Liver (tissue), 9 donors: Measurements from ENCODE around the gene ATP5F1D. TPM values are rescaled to one million over a fixed set of nuclear protein-coding genes. Genes with fewer than 3 reads are reported as not detected.

Experiments used
- DNase-seq: peaks from one replicate; pipeline ENCODE4 v3.0.0-alpha.2; 2017; ENCODE audit warnings: low spot score
- H3K27ac ChIP-seq, 2 donors: one replicate each; pipeline ENCODE4 v1.7.0; 2013; ENCODE audit warnings: inconsistent platforms in 2 of 2, low read length in 2 of 2, control low read depth in 1 of 2, low read depth in 1 of 2, mild to moderate bottlenecking in 1 of 2
- H3K27me3 ChIP-seq, 4 donors: one replicate each; pipeline versions ENCODE4 v1.6.1 to v1.7.0; 2013; ENCODE audit warnings: low read length in 3 of 4, inconsistent platforms in 1 of 4, mild to moderate bottlenecking in 1 of 4, moderate library complexity in 1 of 4; ENCODE audit not compliant: control insufficient read depth in 4 of 4, insufficient read depth in 4 of 4
- H3K36me3 ChIP-seq, 4 donors: one replicate each; pipeline versions ENCODE4 v1.6.1 to v1.7.0; 2013; ENCODE audit warnings: low read length in 3 of 4, mild to moderate bottlenecking in 3 of 4, low read depth in 1 of 4, moderate library complexity in 1 of 4; ENCODE audit not compliant: control insufficient read depth in 4 of 4, insufficient read depth in 3 of 4
- H3K4me1 ChIP-seq, 4 donors: one replicate each; pipeline versions ENCODE4 v1.6.1 to v1.7.0; 2013; ENCODE audit warnings: low read length in 3 of 4, mild to moderate bottlenecking in 3 of 4, moderate library complexity in 1 of 4; ENCODE audit not compliant: control insufficient read depth in 4 of 4, insufficient read depth in 4 of 4
- H3K4me3 ChIP-seq, 3 donors: one replicate each; pipeline versions ENCODE4 v1.6.1 to v1.7.0; 2013; ENCODE audit warnings: low read length in 3 of 3, control low read depth in 1 of 3, low read depth in 1 of 3, mild to moderate bottlenecking in 1 of 3
- H3K9ac ChIP-seq, 2 donors: one replicate each; pipeline ENCODE4 v1.7.0; 2013; ENCODE audit warnings: low read length in 2 of 2, mild to moderate bottlenecking in 2 of 2, moderate library complexity in 2 of 2, control low read depth in 1 of 2, low read depth in 1 of 2
- H3K9me3 ChIP-seq, 4 donors: one replicate each; pipeline versions ENCODE4 v1.6.1 to v1.7.0; 2013; ENCODE audit warnings: low read length in 3 of 4; ENCODE audit not compliant: control insufficient read depth in 4 of 4
- CTCF ChIP-seq: fragments of 150-350 bp; IDR thresholded peaks from 2 replicates; pipeline ENCODE4 v1.5.1; 2017; ENCODE audit warnings: improper control_type of control experiment, low read depth, low read length; ENCODE audit not compliant: missing input control
- EGR1 ChIP-seq, 2 donors: IDR thresholded peaks; 2 replicates each; pipeline ENCODE4 v1.6.1; 2016 to 2018; ENCODE audit warnings: antibody characterized with exemption in 2 of 2, low read depth in 2 of 2
- FOXA1 ChIP-seq: IDR thresholded peaks from 2 replicates; pipeline ENCODE4 v1.6.1; 2016; ENCODE audit warnings: antibody characterized with exemption
- FOXA2 ChIP-seq: IDR thresholded peaks from 2 replicates; pipeline ENCODE4 v1.6.1; 2016; ENCODE audit warnings: antibody characterized with exemption
- JUND ChIP-seq, 2 donors: IDR thresholded peaks; 2 replicates each; pipeline ENCODE4 v1.6.1; 2016; ENCODE audit warnings: antibody characterized with exemption in 2 of 2
- NR2F2 ChIP-seq: IDR thresholded peaks from 2 replicates; pipeline ENCODE4 v1.6.1; 2016; ENCODE audit warnings: antibody characterized with exemption
- RAD21 ChIP-seq, 2 donors: IDR thresholded peaks; 2 replicates each; pipeline ENCODE4 v1.6.1; 2016; ENCODE audit warnings: antibody characterized with exemption in 2 of 2, mild to moderate bottlenecking in 2 of 2
- RXRA ChIP-seq, 2 donors: IDR thresholded peaks; 2 replicates each; pipeline ENCODE4 v1.6.1; 2017 to 2018; ENCODE audit warnings: antibody characterized with exemption in 2 of 2, mild to moderate bottlenecking in 1 of 2
- SP1 ChIP-seq: IDR thresholded peaks from 2 replicates; pipeline ENCODE4 v1.6.1; 2018; ENCODE audit warnings: antibody characterized with exemption, mild to moderate bottlenecking
- WGBS: extraction: QIAGEN DNeasy Blood & Tissue Kit; methylation state at CpG from one replicate; pipeline ENCODE4 v1.1.7; 2013; 5-methylcytosine and 5-hydroxymethylcytosine counted together
- polyA plus RNA-seq, 2 donors: library from polyadenylated mRNA; stranded (reverse) in 1 of 2; unstranded in 1 of 2; fragments of 200-250 nt in 1 of 2; fragments of >200 nt in 1 of 2; fragmentation: Nextera tagmentation in 1 of 2; extraction: Ambion mirVana in 1 of 2; gene quantifications; one replicate each; pipeline versions ENCODE4 v1.2.1 to v1.2.3, GENCODE V29; 2013 to 2015
- total RNA-seq, 2 donors: library from RNA; depleted of rRNA; stranded (reverse); fragments of >200 nt; gene quantifications; one replicate each; pipeline ENCODE4 v1.2.3, GENCODE V29; 2014
- TF ChIP-seq, protein P1 (sequence below): IDR thresholded peaks from 2 replicates; pipeline ENCODE4 v1.6.1; 2016; ENCODE audit warnings: antibody characterized with exemption, mild to moderate bottlenecking
- TF ChIP-seq, protein P2 (sequence below): IDR thresholded peaks from 2 replicates; pipeline ENCODE4 v1.6.1; 2016; ENCODE audit warnings: antibody characterized with exemption
- donor health status: healthy.
- donor health status: healthy.
- donor health status: healthy.
- donor health status: healthy.
- donor health status: healthy.

ATP5F1D gene
- total and polyA plus RNA-seq, 4 donors, result 20.2 to 315 (median 145) TPM

DNA sequence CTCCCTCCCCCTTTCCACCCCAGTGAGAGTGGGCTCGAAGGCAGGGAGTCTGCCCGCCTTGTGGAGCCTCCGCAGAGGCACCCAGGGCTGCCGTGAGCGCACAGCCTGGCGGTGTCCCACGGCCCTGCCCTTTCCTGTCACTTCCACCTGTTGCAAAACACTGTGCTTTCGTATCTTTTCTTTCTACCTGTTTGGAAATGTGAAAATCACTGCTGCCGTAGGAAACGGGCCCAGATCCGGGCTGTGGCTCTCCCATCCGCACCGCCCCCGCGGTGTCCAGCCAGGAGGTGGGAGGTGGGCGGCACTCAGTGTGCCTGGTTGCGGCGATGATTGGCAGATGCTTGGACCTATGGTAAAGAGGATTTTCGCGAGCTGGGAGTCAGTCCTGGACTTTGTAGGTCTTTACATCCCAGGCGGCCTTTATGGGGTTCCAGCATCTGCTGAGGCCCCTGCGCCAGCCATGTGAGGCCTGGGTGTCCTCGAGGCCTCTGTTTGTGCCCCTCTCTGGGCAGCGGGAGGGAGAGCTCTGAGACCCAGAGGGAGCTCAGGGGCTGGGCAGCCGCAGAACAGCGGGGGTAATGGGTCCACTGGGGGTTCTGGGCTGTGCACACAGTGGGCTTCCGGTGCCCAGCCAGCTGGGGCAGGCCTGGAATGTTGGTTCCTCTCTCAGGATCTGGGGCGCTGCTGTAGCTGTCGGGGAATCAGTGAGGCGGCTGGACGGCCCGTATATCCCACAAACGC, 29.9 kb upstream of the ATP5F1D start (continued):
- TF ChIP-seq, protein P1, sequence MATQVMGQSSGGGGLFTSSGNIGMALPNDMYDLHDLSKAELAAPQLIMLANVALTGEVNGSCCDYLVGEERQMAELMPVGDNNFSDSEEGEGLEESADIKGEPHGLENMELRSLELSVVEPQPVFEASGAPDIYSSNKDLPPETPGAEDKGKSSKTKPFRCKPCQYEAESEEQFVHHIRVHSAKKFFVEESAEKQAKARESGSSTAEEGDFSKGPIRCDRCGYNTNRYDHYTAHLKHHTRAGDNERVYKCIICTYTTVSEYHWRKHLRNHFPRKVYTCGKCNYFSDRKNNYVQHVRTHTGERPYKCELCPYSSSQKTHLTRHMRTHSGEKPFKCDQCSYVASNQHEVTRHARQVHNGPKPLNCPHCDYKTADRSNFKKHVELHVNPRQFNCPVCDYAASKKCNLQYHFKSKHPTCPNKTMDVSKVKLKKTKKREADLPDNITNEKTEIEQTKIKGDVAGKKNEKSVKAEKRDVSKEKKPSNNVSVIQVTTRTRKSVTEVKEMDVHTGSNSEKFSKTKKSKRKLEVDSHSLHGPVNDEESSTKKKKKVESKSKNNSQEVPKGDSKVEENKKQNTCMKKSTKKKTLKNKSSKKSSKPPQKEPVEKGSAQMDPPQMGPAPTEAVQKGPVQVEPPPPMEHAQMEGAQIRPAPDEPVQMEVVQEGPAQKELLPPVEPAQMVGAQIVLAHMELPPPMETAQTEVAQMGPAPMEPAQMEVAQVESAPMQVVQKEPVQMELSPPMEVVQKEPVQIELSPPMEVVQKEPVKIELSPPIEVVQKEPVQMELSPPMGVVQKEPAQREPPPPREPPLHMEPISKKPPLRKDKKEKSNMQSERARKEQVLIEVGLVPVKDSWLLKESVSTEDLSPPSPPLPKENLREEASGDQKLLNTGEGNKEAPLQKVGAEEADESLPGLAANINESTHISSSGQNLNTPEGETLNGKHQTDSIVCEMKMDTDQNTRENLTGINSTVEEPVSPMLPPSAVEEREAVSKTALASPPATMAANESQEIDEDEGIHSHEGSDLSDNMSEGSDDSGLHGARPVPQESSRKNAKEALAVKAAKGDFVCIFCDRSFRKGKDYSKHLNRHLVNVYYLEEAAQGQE, result no peak
- TF ChIP-seq RAD21 (IDR thresholded peaks at IDR 0.05) (peak in 1 of 2 donors; percentile 9), FOXA2 (no peak), EGR1 (IDR thresholded peaks at IDR 0.05; ENCODE audit: low read depth in 2 of 2) (peak; percentile 89 to 99), JUND (IDR thresholded peaks at IDR 0.05) (no peak), NR2F2 (no peak), RXRA (IDR thresholded peaks at IDR 0.05) (peak in 1 of 2 donors; percentile 74)
- TF ChIP-seq, protein P2, sequence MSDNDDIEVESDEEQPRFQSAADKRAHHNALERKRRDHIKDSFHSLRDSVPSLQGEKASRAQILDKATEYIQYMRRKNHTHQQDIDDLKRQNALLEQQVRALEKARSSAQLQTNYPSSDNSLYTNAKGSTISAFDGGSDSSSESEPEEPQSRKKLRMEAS, result peak; percentile 94

- H3K36me3 ChIP-seq, result peaks cover 0 to 2% (median 0%) of the 10 kb centered on the region in 4 donors
- H3K9me3 ChIP-seq, result no peaks in the 10 kb centered on the region
- no peaks in the 10 kb centered on the region for H3K27me3 ChIP-seq
- H3K4me3 ChIP-seq, result no peak overlapping the region
- H3K4me1 ChIP-seq, result peaks cover 18 to 51% (median 42%) of the 10 kb centered on the region in 4 donors
- H3K27ac ChIP-seq, result peak overlapping the region; percentile 79 to 92
- TF ChIP-seq SP1, result peak; percentile 11
- TF ChIP-seq, protein P2, result no peak
- no peak for DNase-seq
- H3K9ac ChIP-seq, result peak overlapping the region; percentile 12 to 62
- WGBS, result 70% methylated on average over 39 of the region's 39 CpGs
These were observed 27.9 kb upstream of the ATP5F1D start for GRCh38 chr19:1213391-1214286.

DNA sequence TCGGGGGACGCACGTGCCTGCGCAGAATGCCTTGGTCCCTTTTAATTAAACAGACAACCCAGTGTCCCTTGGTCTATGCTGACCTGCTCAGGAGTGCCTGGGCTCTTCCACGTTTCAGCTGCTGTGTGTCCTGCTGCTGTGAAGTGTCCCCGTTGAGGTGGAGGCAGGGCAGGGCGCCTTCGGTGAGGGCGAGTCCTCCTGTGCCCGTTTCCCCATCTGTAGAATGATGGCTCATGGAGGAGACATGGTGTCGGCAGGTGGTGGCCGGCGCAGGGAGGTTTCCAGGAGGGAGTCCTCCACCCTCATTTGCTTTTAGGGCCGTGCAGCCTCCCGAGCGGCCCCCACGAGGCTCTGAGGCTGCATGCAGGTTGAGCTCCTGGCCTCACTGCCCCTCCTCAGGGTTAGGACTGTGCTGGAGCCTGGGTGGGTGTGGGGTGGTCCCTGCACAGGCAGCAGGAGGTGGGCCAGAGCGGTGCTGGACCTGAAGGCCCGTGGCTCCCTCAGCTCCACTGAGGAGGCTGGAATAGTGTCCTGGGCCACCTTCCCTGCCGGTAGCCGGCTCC, 27.2 kb upstream of the ATP5F1D start:
- Histone ChIP-seq H3K27ac (peak overlapping the region; percentile 79 to 92), H3K27me3 (no peaks in the 10 kb centered on the region), H3K9ac (no peak overlapping the region)

More for the DNA sequence above, 27.2 kb upstream of the ATP5F1D start:
- TF ChIP-seq RXRA (IDR thresholded peaks at IDR 0.05) (no peak), EGR1 (IDR thresholded peaks at IDR 0.05; ENCODE audit: low read depth in 2 of 2) (no peak), NR2F2 (no peak), FOXA1 (no peak), CTCF (no peak)
- 77% methylated on average over 21 of the region's 21 CpGs for WGBS
- H3K36me3 ChIP-seq, result peaks cover 0 to 2% (median 0%) of the 10 kb centered on the region in 4 donors
- peaks cover 18 to 50% (median 39%) of the 10 kb centered on the region in 4 donors for H3K4me1 ChIP-seq
- no peak overlapping the region for H3K4me3 ChIP-seq
- no peaks in the 10 kb centered on the region for H3K9me3 ChIP-seq
- DNase-seq, result no peak
